GM10266 (cell line): ENCODE results near the gene CAP2.

ENCODE experiments used
- DNase-seq: peaks from one replicate; pipeline ENCODE4 v3.0.0; 2012; ENCODE audit errors: extremely low spot score
- CTCF ChIP-seq: IDR thresholded peaks from 2 replicates; pipeline ENCODE4 v1.5.1; 2012; ENCODE audit warnings: mild to moderate bottlenecking, low read depth; ENCODE audit not compliant: control insufficient read depth, insufficient read depth; ENCODE audit errors: missing control alignments

Gene CAP2

GRCh38 chr6:17415321-17415720, 21.9 kb downstream of the CAP2 start:
- TF ChIP-seq CTCF: no peak
- DNase-seq: no peak

DNA sequence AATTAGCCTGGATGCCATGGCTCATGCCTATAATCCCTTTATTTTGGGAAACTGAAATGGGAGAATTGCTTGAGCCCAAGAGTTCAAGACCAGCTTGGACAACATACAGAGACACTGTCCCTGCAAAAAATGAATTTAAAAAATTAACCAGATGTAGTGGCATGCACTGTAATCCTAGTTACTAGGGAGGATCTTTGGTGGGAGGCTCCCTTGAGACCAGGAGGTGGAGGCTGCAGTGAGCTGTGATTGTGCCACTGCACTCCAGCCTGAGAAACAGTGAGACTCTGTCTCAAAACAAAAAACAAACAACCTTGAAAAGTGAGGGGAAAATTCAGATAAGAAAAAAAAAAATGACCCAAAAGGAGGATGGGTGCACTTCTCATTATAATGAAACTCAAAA, 23.4 kb downstream of the CAP2 start:
- TF ChIP-seq CTCF: no peak

DNA sequence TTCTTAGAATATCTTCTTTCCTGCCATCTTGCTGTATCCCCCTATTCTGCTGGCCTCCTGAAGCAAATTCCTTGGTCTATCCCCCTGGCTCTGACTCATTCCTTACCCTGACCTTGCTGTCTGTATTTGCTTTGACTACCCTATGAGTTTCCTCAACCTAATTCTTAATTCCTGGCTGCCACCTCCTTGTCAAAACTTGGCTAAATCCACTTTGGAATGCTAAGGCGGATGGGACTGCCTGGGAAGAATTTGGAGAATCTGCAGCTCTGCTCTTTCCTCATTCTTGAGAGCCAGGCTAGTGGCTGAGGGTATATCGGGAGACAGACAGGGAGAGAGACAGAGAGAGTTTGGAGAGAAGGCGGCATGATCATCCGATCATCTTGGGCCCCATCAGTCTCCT, 24.4 kb downstream of the CAP2 start:
- TF ChIP-seq CTCF: no peak
- DNase-seq: no peak

More for the DNA sequence above, 23.4 kb downstream of the CAP2 start:
- no peak for DNase-seq

DNA sequence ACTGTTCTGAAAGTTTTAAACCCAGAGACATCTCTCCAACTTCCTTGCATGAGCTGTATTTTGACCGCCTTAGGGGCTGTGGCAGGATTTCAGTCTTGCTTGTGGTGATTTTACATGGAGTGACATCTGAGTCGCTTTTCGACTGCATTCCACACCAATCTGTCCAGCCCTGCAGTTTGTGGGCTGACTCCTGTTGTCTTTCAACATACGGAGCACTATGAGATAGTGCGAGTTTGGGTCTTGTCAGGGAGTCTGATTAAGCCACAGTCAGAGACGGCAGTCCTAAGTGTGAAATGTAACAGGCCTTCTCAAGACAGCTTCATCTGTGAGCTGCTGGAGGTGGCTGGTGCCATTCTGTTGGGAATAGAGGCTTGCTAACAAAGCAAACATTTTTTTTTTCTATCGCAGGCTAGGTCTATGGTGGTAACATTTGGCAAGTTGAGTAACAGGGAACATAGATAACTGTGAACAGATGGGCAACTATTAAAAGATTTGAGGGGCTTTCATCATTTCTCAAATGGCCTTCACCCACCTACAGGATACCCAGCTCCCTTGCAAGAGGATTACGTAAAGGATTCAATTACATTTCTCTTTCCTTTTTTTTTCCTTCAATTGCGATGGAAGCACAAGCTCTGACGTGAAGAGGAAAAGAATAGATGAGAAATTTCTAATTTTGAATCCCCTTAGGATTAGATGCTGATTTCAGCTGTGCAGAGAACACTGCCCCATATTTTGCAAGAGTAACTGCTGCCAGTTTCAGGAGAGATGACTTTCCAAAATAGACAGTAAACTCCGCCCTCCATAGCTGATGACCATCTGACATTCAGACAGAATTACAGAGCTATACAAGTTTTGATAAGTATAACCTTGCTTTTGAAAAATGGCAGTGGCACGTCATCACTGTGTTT, 25.1 kb downstream of the CAP2 start:
- DNase-seq: no peak
- TF ChIP-seq CTCF: no peak

DNA sequence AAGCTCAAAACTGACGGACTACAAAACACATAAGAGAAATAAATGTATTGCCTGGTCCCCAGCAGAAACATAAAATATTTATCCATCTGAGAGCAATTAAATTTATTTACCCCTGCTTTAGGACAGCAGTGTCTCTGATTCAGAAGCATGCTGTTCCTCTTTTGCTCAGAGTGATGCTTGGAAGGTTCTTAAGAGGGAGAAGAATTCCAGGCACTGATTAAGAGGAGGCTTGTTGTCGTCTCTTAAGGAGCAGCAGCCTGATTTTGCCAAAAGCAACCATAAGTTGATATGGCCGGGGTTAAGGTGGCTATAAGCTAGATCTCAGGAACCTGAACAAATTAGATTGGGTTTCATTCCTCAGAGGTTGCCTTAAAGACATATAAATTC, 25.8 kb downstream of the CAP2 start:
- no peak for TF ChIP-seq CTCF
- DNase-seq: no peak

GRCh38 chr6:17420368-17420767, 27.0 kb downstream of the CAP2 start:
- DNase-seq: no peak

DNA sequence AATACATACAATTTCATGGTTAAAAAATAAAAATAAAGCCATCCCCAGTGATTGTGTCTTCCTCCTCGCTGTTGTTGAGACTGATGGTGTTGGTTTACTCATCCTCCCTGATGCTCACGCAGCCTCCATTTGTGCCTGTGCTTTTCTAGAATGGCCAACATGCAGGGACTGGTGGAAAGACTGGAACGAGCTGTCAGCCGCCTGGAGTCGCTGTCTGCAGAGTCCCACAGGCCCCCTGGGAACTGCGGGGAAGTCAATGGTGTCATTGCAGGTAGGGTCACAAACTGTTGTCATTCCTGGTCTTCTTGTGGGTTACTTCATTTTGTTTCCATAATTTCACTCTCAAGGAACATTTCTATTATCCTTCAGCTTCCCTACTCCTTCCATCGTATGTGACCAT, 28.0 kb downstream of the CAP2 start:
- no peak for TF ChIP-seq CTCF
- no peak for DNase-seq

More at GRCh38 chr6:17420368-17420767, 27.0 kb downstream of the CAP2 start:
- TF ChIP-seq CTCF: no peak
